GM12872 (cell line): Measurements from ENCODE around the gene TRAPPC6A.

ENCODE experiments used
- CTCF ChIP-seq: IDR thresholded peaks from 3 replicates; pipeline ENCODE4 v1.5.1; 2011; ENCODE audit warnings: low read depth, mild to moderate bottlenecking, low read length, moderate library complexity; ENCODE audit not compliant: insufficient read depth

Gene TRAPPC6A

GRCh38 chr19:45144431-45145269, 33.4 kb downstream of the TRAPPC6A start:
- TF ChIP-seq CTCF: no peak

GRCh38 chr19:45142726-45143110, 35.3 kb downstream of the TRAPPC6A start:
- no peak for TF ChIP-seq CTCF

DNA sequence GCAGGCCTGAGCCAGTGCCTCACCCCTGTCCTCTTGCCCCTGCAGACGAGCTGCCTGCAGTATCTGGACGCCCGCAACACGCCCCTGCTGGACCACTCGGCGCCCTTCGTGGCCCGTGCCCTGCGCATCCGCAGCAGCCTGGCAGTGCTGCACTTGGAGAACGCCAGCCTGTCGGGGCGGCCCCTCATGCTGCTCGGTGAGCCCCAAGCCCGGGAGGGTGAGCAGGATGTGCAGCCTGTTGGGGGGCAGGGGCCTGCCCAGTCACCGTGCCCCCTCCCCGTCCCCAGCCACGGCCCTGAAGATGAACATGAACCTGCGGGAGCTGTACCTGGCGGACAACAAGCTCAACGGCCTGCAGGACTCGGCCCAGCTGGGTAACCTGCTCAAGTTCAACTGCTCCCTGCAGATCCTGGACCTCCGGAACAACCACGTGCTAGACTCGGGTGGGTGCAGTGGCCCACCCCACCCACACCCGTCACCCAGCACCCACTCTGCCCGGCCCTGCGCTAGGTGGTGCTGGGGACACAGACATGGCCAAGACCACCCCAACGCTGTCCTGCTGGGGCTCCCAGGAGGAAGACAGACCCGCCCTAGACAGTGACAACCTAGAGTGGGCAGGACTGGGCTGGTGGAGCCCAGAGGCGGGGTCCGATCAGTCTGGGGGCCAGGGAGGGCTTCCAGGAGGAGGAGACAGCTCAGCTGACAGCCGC, 35.9 kb downstream of the TRAPPC6A start:
- no peak for TF ChIP-seq CTCF

GRCh38 chr19:45141203-45141900, 36.7 kb downstream of the TRAPPC6A start:
- TF ChIP-seq CTCF: no peak

DNA sequence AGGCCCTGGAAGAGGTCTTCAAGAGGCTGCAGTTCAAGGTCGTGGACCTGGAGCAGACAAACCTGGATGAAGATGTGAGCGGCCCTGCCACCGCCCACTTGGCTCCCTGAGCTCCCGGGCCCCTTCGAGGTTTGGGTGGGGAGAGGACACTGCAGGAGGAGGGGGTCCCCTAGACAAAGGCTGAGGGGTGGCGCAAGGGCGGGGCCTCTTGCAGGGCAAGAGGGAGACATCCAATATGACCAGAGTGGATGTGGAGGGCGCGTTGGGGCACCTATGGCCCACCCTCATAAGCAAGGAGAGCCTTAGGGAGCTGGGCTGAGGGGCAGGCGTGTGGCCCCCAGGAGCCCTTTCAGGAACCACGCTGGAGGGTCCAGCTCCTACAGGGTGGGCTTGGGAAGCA, 37.5 kb downstream of the TRAPPC6A start:
- no peak for TF ChIP-seq CTCF

DNA sequence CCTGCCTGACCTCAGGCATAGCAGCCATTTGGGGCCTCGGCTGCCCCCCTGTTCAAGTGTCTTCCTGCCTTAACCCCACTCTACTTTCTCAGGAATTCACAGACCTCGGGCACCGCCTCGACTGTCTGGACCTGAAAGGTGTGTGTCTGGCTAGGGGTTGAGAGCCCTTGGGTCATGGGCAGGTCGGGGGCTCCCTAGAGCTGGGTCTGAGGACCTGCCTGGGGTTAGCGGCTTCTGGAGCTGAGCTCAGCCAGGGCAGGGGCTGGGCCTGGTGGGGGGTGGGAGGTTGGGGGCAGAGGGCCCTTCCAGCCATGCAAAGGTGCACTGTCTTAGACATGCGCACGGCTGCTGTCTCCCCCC, 37.9 kb downstream of the TRAPPC6A start:
- TF ChIP-seq CTCF: no peak
